MM.1S (cell line): Measurements from ENCODE around the gene BIRC6.
"Not testable (repeated sequence)": the region's sequence is repeated elsewhere in the genome, so short reads cannot be mapped to it uniquely, and the experiment has no call there.

Experiments
- EZH2 ChIP-seq: fragments of 300-600 bp; sonication (generic); optimal IDR thresholded peaks from 2 replicates; pipeline ENCODE3; 2017; ENCODE audit warnings: low read depth, mild to moderate bottlenecking, antibody characterized with exemption, low read length, mixed read lengths
- EZH2phosphoT487 ChIP-seq: fragments of 300-600 bp; sonication (generic); IDR thresholded peaks from 2 replicates; pipeline ENCODE4 v1.6.1; 2018; ENCODE audit warnings: antibody characterized with exemption, low read length
- TF ChIP-seq, protein P1 (sequence below): fragments of 300-600 bp; sonication (generic); IDR thresholded peaks from 2 replicates; pipeline ENCODE4 v1.5.1; 2016; ENCODE audit warnings: antibody characterized with exemption, low read length, mixed read lengths

DNA sequence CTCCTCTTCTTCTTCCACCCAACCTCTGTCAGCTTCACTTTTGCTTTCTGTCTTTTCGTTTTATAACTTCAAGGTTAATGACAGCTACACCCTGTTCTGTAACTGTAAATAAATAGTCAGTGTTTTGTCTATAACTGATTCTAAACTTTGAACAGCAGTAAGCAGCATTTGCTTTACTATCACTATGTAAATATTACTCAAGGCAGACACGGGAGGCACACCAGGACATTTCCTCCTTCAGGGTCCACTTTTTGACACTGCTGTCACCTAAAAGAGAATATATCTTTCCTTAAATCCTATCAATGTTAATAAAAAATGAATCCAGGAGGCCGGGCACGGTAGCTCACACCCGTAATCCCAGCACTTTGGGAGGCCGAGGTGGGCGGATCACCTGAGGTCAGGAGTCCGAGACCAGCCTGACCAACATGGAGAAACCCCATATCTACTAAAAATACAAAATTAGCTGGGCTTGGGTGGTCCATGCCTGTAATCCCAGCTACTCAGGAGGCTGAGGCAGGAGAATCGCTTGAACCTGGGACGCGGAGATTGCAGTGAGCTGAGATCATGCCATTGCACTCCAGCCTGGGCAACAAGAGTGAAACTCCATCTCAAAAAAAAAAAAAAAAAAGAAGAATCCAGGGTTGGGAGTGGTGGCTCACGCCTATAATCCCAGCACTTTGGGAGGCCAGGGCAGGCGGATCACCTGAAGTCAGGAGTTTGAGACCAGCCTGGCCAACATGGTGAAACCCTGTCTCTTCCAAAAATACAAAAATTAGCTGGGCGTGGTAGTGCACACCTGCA lies 27.4 kb upstream of the BIRC6 start:
- TF ChIP-seq, protein P1, sequence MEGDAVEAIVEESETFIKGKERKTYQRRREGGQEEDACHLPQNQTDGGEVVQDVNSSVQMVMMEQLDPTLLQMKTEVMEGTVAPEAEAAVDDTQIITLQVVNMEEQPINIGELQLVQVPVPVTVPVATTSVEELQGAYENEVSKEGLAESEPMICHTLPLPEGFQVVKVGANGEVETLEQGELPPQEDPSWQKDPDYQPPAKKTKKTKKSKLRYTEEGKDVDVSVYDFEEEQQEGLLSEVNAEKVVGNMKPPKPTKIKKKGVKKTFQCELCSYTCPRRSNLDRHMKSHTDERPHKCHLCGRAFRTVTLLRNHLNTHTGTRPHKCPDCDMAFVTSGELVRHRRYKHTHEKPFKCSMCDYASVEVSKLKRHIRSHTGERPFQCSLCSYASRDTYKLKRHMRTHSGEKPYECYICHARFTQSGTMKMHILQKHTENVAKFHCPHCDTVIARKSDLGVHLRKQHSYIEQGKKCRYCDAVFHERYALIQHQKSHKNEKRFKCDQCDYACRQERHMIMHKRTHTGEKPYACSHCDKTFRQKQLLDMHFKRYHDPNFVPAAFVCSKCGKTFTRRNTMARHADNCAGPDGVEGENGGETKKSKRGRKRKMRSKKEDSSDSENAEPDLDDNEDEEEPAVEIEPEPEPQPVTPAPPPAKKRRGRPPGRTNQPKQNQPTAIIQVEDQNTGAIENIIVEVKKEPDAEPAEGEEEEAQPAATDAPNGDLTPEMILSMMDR, result not testable (repeated sequence)
- not testable (repeated sequence) for TF ChIP-seq EZH2phosphoT487, EZH2
